Measurements from ENCODE around the gene PPARGC1A. TPM values are rescaled to one million over a fixed set of nuclear protein-coding genes. Genes with fewer than 3 reads are reported as not detected.

Gene PPARGC1A
- total RNA-seq, 1 donor from 2014 or later: 2.2 TPM

- H3K4me3 Mint-ChIP-seq (ENCODE audit: unreplicated experiment): no peak overlapping the region
- H3K27me3 Mint-ChIP-seq (ENCODE audit: low read depth): peaks cover 2% of the 10 kb centered on the region
- no peaks in the 10 kb centered on the region for H3K36me3 Mint-ChIP-seq (ENCODE audit: low read depth)
- TF ChIP-seq CTCF (IDR thresholded peaks at IDR 0.05): no peak
- no peak for DNase-seq (ENCODE audit: low spot score)
- H3K9me3 Mint-ChIP-seq (ENCODE audit: low read depth): no peaks in the 10 kb centered on the region
- peaks cover 52% of the 10 kb centered on the region for H3K4me1 Mint-ChIP-seq (ENCODE audit: low read depth)
- H3K27ac Mint-ChIP-seq (ENCODE audit: unreplicated experiment): no peak overlapping the region
Measured at GRCh38 chr4:23887173-23887572, 2.7 kb downstream of the PPARGC1A start.

GRCh38 chr4:23885943-23886590 is 3.8 kb downstream of the PPARGC1A start:
- no peak overlapping the region for H3K27ac Mint-ChIP-seq (ENCODE audit: unreplicated experiment)
- peaks cover 2% of the 10 kb centered on the region for H3K27me3 Mint-ChIP-seq (ENCODE audit: low read depth)
- no peak for TF ChIP-seq CTCF (IDR thresholded peaks at IDR 0.05)
- H3K36me3 Mint-ChIP-seq (ENCODE audit: low read depth): no peaks in the 10 kb centered on the region
- peaks cover 48% of the 10 kb centered on the region for H3K4me1 Mint-ChIP-seq (ENCODE audit: low read depth)
- no peak overlapping the region for H3K4me3 Mint-ChIP-seq (ENCODE audit: unreplicated experiment)
- no peaks in the 10 kb centered on the region for H3K9me3 Mint-ChIP-seq (ENCODE audit: low read depth)
- no peak for DNase-seq (ENCODE audit: low spot score)

- Mint-ChIP-seq H3K27ac (ENCODE audit: unreplicated experiment) (no peak overlapping the region), H3K4me3 (ENCODE audit: unreplicated experiment) (no peak overlapping the region), H3K4me1 (ENCODE audit: low read depth) (peaks cover 36% of the 10 kb centered on the region), H3K36me3 (ENCODE audit: low read depth) (no peaks in the 10 kb centered on the region), H3K27me3 (ENCODE audit: low read depth) (peaks cover 2% of the 10 kb centered on the region), H3K9me3 (ENCODE audit: low read depth) (no peaks in the 10 kb centered on the region)
- no peak for TF ChIP-seq CTCF (IDR thresholded peaks at IDR 0.05)
- no peak for DNase-seq (ENCODE audit: low spot score)
Measured at GRCh38 chr4:23884741-23885140, 5.1 kb downstream of the PPARGC1A start.

- no peak overlapping the region for H3K27ac Mint-ChIP-seq (ENCODE audit: unreplicated experiment)
Measured at GRCh38 chr4:23884261-23884660, 5.6 kb downstream of the PPARGC1A start.

GRCh38 chr4:23882976-23883531 is 6.8 kb downstream of the PPARGC1A start:
- H3K27me3 Mint-ChIP-seq (ENCODE audit: low read depth): peaks cover 2% of the 10 kb centered on the region
- peak overlapping the region; percentile 85 for H3K27ac Mint-ChIP-seq (ENCODE audit: unreplicated experiment)
- no peak overlapping the region for H3K4me3 Mint-ChIP-seq (ENCODE audit: unreplicated experiment)

More at GRCh38 chr4:23884261-23884660, 5.6 kb downstream of the PPARGC1A start:
- DNase-seq (ENCODE audit: low spot score): no peak
- Mint-ChIP-seq H3K4me1 (ENCODE audit: low read depth) (peaks cover 36% of the 10 kb centered on the region), H3K27me3 (ENCODE audit: low read depth) (peaks cover 2% of the 10 kb centered on the region), H3K4me3 (ENCODE audit: unreplicated experiment) (no peak overlapping the region), H3K9me3 (ENCODE audit: low read depth) (no peaks in the 10 kb centered on the region), H3K36me3 (ENCODE audit: low read depth) (no peaks in the 10 kb centered on the region)
- no peak for TF ChIP-seq CTCF (IDR thresholded peaks at IDR 0.05)

More at GRCh38 chr4:23882976-23883531, 6.8 kb downstream of the PPARGC1A start:
- no peak for DNase-seq (ENCODE audit: low spot score)
- no peaks in the 10 kb centered on the region for H3K9me3 Mint-ChIP-seq (ENCODE audit: low read depth)
- no peak for TF ChIP-seq CTCF (IDR thresholded peaks at IDR 0.05)
- H3K36me3 Mint-ChIP-seq (ENCODE audit: low read depth): no peaks in the 10 kb centered on the region
- peaks cover 36% of the 10 kb centered on the region for H3K4me1 Mint-ChIP-seq (ENCODE audit: low read depth)
